BLaER1 treated with 17β-estradiol and CSF1 and Interleukin-3, amounts not matched to agents 10 nM and 100 nM (cell line): ENCODE data around the gene UVSSA.
"Not testable (repeated sequence)": the region's sequence is repeated elsewhere in the genome, so short reads cannot be mapped to it uniquely, and the experiment has no call there.

ENCODE experiments used
- H3K27ac ChIP-seq, 11 experiments: shearing (Covaris generic); formaldehyde crosslinking; 2 replicates each; pipeline ENCODE4 v1.8.1; 2022
- H3K27me3 ChIP-seq, 11 experiments: shearing (Covaris generic); formaldehyde crosslinking; 2 replicates each; pipeline ENCODE4 v1.8.1; 2022
- H3K36me3 ChIP-seq, 11 experiments: shearing (Covaris generic); formaldehyde crosslinking; 2 replicates each; pipeline ENCODE4 v1.8.1; 2022
- H3K4me1 ChIP-seq, 10 experiments: shearing (Covaris generic); formaldehyde crosslinking; 2 replicates each; pipeline ENCODE4 v1.8.1; 2022
- H3K4me2 ChIP-seq, 11 experiments: shearing (Covaris generic); formaldehyde crosslinking; 2 replicates each; pipeline ENCODE4 v1.8.1; 2022
- H3K4me3 ChIP-seq, 10 experiments: shearing (Covaris generic); formaldehyde crosslinking; 2 replicates each; pipeline ENCODE4 v1.8.1; 2022
- H3K9ac ChIP-seq, 11 experiments: shearing (Covaris generic); formaldehyde crosslinking; 2 replicates each; pipeline ENCODE4 v1.8.1; 2022
- H3K9me3 ChIP-seq, 11 experiments: shearing (Covaris generic); formaldehyde crosslinking; replicated peaks in 1 of 11; 2 replicates each; pipeline ENCODE4 v1.8.1; 2022
- H4K20me1 ChIP-seq, 11 experiments: shearing (Covaris generic); formaldehyde crosslinking; 2 replicates each; pipeline ENCODE4 v1.8.1; 2022
- Cebpa-rat ChIP-seq, 11 experiments: shearing (Covaris generic); IDR thresholded peaks; 2 replicates each; pipeline ENCODE4 v1.8.1; 2022

Gene UVSSA

GRCh38 chr4:1381181-1381621 lies 34.2 kb downstream of the UVSSA start:
- no peak overlapping the region for H3K4me2 ChIP-seq
- H3K36me3 ChIP-seq, result peaks cover 0 to 23% (median 0%) of the 10 kb centered on the region in 11 experiments; a peak in 3 of 22 replicates
- H4K20me1 ChIP-seq, result peaks cover 0 to 60% (median 13%) of the 10 kb centered on the region in 11 experiments; a peak in 11 of 22 replicates
- no peaks in the 10 kb centered on the region for H3K9me3 ChIP-seq
- H3K27ac ChIP-seq, result no peak overlapping the region
- no peak overlapping the region for H3K4me3 ChIP-seq
- H3K4me1 ChIP-seq, result peaks cover 0 to 46% (median 30%) of the 10 kb centered on the region in 10 experiments; a peak in 17 of 20 replicates
- no peak for TF ChIP-seq Cebpa-rat (IDR thresholded peaks at IDR 0.05)
- no peak overlapping the region for H3K9ac ChIP-seq
- peaks cover 0 to 25% (median 0%) of the 10 kb centered on the region in 11 experiments; a peak in 7 of 22 replicates for H3K27me3 ChIP-seq

DNA sequence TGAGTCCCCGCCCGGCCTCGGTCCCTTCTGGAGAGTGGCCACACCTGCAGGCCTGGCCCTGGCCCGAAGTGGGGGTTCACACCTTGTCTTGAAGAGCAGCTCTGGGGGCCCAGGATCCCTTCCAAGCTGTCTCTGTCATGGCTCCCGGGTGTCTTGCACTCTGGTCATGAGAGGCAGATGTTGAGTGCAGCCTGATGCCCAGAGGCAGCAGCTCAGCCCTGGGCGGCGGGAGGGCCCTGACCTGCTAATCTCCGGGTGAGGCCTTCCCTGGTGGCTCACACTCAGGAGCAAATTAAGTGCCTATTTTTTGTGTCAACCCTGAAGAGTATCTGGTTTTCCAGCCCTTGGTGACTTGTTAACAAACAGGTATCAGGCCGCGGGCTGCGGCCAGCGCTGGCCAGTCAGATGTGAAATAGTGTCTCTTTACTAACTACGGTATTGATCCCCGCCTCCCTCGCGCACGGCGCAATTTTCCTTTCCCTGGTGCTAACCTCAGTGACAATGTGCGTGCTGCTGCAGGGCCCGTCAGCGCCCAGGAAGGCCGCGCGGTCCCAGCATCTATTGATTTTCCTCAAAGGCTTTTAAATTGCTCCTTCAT lies 35.0 kb downstream of the UVSSA start:
- TF ChIP-seq Cebpa-rat (IDR thresholded peaks at IDR 0.05), result no peak
- H3K36me3 ChIP-seq, result peaks cover 0 to 23% (median 3%) of the 10 kb centered on the region in 11 experiments; a peak in 6 of 22 replicates
- no peak overlapping the region for H3K9ac ChIP-seq
- H3K4me3 ChIP-seq, result no peak overlapping the region
- H3K4me2 ChIP-seq, result no peak overlapping the region
- H3K4me1 ChIP-seq, result peaks cover 0 to 40% (median 22%) of the 10 kb centered on the region in 10 experiments; a peak in 14 of 20 replicates
- H3K27ac ChIP-seq, result no peak overlapping the region
- peaks cover 0 to 3% (median 0%) of the 10 kb centered on the region in 11 experiments; a peak in 2 of 22 replicates for H3K9me3 ChIP-seq
- peaks cover 0 to 17% (median 0%) of the 10 kb centered on the region in 11 experiments; a peak in 3 of 22 replicates for H3K27me3 ChIP-seq
- peaks cover 0 to 51% (median 10%) of the 10 kb centered on the region in 11 experiments; a peak in 11 of 22 replicates for H4K20me1 ChIP-seq

DNA sequence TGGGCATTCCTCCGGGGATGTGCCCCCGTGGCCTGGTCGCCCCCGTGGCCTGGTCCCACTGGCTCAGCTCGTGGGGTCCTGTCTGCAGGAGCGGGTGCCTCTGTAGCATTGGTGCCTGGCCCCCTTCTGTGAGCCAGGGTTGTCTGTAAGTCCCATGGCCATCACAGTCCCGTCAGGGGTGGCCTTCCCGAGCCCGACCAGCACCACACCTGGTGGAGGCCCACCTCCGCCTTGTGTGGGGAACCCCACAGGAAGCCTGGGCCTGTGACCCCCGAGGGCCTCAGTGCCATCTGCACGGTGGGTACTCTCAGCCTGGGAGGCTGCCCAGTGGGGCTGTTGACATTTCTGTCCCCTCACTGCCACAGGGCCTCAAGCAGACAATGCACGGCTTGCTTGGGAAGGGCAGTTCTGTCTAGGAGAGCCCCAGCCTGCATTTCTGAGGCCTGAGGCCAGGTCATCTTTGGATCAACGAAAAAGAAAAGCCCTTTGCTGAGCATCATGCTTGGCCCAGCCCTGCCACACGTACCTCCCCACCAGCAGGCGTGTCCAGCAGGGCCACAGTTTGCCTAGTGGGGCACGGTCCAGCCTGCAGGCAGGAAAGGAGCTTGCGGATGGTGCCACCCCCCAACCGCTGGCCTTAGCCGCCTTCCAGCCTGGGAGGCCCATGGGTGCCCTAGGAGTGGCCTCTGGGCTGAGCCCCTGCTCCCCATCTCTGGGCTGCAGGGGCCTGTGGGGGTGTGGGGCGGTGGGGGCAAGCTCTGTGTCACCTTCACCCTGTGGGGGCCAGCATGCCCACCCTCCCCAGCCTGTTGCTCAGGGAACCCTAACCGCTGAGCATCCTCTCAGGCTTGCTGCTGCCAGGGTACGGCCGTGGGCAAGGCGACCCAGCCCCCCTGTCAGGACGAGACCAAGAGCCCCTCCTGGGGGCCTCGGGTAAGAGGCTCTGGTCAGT lies 36.0 kb downstream of the UVSSA start:
- peaks cover 0 to 10% (median 0%) of the 10 kb centered on the region in 11 experiments; a peak in 2 of 22 replicates for H3K27me3 ChIP-seq
- H3K4me2 ChIP-seq, result no peak overlapping the region
- no peak for TF ChIP-seq Cebpa-rat (IDR thresholded peaks at IDR 0.05)
- peaks cover 0 to 30% (median 12%) of the 10 kb centered on the region in 10 experiments; a peak in 14 of 20 replicates for H3K4me1 ChIP-seq
- H3K27ac ChIP-seq, result no peak overlapping the region
- H3K9me3 ChIP-seq, result peaks cover 0 to 11% (median 5%) of the 10 kb centered on the region in 11 experiments; a peak in 14 of 22 replicates
- peaks cover 0 to 30% (median 4%) of the 10 kb centered on the region in 11 experiments; a peak in 6 of 22 replicates for H3K36me3 ChIP-seq
- no peak overlapping the region for H3K9ac ChIP-seq
- peaks cover 0 to 41% (median 6%) of the 10 kb centered on the region in 11 experiments; a peak in 9 of 22 replicates for H4K20me1 ChIP-seq
- no peak overlapping the region for H3K4me3 ChIP-seq

DNA sequence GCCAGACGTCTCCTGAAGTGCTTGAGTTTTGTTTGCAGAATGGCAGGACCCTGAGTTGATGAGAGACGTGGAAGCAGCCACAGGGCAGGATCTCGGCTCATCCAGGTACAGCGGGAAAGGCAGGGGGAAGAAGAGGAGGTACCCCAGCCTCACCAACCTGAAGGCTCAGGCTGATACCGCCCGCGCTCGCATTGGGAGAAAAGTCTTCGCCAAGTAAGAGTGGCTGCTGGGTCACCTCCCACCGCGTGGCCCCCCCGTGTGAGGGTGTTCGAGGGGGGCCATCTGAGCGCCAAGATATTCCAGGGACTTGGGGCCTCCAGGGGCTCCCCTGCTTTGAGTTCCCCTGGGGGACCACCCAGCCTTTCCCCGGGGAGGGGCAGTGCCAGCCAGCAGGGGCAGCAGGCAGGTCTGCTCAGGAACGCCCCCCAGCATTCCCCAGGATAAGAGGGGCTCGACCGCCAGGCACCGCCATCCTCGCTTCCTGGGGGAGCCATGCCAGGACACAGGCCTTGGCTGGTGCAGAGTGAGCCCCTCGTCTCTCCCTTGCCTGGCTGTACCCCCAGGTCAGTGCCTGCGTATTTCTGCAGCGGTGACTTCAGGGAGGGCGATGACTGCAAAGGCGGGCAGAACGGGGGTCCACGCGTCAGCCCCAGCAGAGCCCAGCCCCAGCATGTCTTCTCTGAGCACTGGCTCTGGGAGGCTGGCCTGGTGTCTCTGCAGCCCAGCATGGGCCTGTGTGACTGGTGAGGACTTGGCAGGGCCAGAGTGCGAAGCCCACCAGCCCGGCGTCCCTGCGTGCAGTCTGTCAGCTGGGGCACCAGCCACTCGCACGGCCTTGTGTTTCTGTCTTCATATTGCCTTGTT lies 37.0 kb downstream of the UVSSA start:
- Histone ChIP-seq H3K9me3 (peaks cover 8 to 21% (median 14%) of the 10 kb centered on the region in 11 experiments), H3K4me1 (peaks cover 0 to 21% (median 3%) of the 10 kb centered on the region in 10 experiments; a peak in 13 of 20 replicates), H3K9ac (no peak overlapping the region), H4K20me1 (peaks cover 0 to 32% (median 1%) of the 10 kb centered on the region in 11 experiments; a peak in 7 of 22 replicates), H3K4me3 (no peak overlapping the region), H3K4me2 (no peak overlapping the region), H3K27ac (no peak overlapping the region), H3K27me3 (peaks cover 0 to under 1% (median 0%) of the 10 kb centered on the region in 11 experiments; a peak in 1 of 22 replicates), H3K36me3 (peaks cover 0 to 38% (median 4%) of the 10 kb centered on the region in 11 experiments; a peak in 7 of 22 replicates)
- no peak for TF ChIP-seq Cebpa-rat (IDR thresholded peaks at IDR 0.05)

DNA sequence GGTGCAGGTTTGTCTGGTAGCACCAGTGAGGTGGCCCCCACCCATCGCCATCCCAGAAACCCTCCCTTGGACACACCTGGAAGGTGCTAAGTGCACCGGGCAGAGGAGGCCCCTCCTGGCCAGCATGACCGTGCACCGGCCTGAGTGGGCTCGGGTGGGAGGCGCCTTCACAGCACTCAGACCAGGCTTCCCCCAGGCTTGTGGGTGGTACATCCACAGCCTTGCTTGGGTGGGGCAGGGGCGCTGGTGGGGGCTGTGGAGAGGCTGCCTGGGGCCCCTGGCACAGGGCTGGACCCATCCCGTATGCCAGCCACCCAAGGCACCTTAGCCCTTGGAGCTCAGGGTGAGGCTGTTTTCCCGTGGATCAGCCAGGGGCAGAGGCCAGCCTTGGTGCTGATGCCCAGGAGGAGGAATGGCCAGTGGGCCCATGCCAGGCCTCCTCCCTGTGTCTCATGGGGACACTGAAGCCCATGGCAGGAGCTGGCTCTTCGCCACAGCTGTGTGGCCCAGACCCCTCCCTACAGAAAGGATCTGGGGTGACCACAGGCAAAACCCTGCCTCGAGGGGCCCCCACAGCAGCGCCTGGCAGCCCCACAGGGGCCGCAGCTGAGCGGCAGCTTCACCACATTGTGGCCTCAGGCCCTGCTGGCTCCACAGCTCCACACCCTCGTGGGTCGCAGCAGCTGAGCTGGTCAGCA lies 37.8 kb downstream of the UVSSA start:
- Histone ChIP-seq H4K20me1 (peaks cover 0 to 24% (median 0%) of the 10 kb centered on the region in 11 experiments; a peak in 1 of 22 replicates), H3K27me3 (no peaks in the 10 kb centered on the region), H3K9me3 (peaks cover 16 to 29% (median 22%) of the 10 kb centered on the region in 11 experiments), H3K4me3 (no peak overlapping the region), H3K4me1 (peaks cover 0 to 16% (median 0%) of the 10 kb centered on the region in 10 experiments; a peak in 3 of 20 replicates), H3K9ac (peak overlapping the region in 1 of 11 experiments; percentile 9; a peak in 1 of 22 replicates), H3K27ac (no peak overlapping the region), H3K36me3 (peaks cover 0 to 42% (median 4%) of the 10 kb centered on the region in 11 experiments; a peak in 7 of 22 replicates), H3K4me2 (peak overlapping the region in 2 of 11 experiments; percentile 10; a peak in 1 of 22 replicates)
- TF ChIP-seq Cebpa-rat (IDR thresholded peaks at IDR 0.05), result no peak

GRCh38 chr4:1385373-1386340 lies 38.6 kb downstream of the UVSSA start:
- Histone ChIP-seq H3K4me2 (peak overlapping the region in 2 of 11 experiments; percentile 10; a peak in 1 of 22 replicates), H3K27ac (no peak overlapping the region), H3K4me3 (no peak overlapping the region), H4K20me1 (peaks cover 0 to 24% (median 0%) of the 10 kb centered on the region in 11 experiments; a peak in 1 of 22 replicates), H3K9me3 (peaks cover 22 to 36% (median 30%) of the 10 kb centered on the region in 11 experiments), H3K27me3 (no peaks in the 10 kb centered on the region), H3K4me1 (peaks cover 0 to 16% (median 0%) of the 10 kb centered on the region in 10 experiments; a peak in 3 of 20 replicates), H3K36me3 (peaks cover 0 to 42% (median 4%) of the 10 kb centered on the region in 11 experiments; a peak in 7 of 22 replicates), H3K9ac (peak overlapping the region in 1 of 11 experiments; percentile 9; a peak in 1 of 22 replicates)
- TF ChIP-seq Cebpa-rat (IDR thresholded peaks at IDR 0.05), result no peak

DNA sequence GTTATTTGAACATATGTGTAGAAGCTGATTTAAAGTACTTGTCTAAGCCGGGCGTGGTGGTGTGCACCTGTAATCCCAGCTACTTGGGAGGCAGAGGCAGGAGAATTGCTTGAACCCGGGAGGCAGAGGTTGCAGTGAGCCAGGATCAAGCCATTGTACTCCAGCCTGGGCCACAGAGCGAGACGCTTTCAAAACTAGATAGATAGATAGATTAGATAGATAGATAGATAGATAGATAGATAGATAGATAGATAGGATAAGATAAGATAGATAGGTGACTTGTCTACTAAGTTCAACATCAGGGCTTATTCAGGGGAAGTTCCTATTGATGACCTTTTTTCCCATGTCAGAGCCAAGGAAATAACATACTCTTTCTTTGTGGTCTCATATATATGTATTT lies 46.4 kb downstream of the UVSSA start:
- H3K4me3 ChIP-seq, H3K9ac ChIP-seq, H3K4me2 ChIP-seq, H3K27ac ChIP-seq, H3K27me3 ChIP-seq, H4K20me1 ChIP-seq, H3K4me1 ChIP-seq: not testable (repeated sequence)
- Histone ChIP-seq H3K36me3 (peaks cover 4 to 67% (median 18%) of the 10 kb centered on the region in 11 experiments; a peak in 17 of 22 replicates), H3K9me3 (peaks cover 85 to 94% (median 92%) of the 10 kb centered on the region in 11 experiments)
